ENCODE measurements around the gene INSR.

INSR gene

GRCh38 chr19:7295912-7296536, 1.8 kb upstream of the INSR start:
- no peak for DNase-seq (ENCODE audit: low read depth)

DNA sequence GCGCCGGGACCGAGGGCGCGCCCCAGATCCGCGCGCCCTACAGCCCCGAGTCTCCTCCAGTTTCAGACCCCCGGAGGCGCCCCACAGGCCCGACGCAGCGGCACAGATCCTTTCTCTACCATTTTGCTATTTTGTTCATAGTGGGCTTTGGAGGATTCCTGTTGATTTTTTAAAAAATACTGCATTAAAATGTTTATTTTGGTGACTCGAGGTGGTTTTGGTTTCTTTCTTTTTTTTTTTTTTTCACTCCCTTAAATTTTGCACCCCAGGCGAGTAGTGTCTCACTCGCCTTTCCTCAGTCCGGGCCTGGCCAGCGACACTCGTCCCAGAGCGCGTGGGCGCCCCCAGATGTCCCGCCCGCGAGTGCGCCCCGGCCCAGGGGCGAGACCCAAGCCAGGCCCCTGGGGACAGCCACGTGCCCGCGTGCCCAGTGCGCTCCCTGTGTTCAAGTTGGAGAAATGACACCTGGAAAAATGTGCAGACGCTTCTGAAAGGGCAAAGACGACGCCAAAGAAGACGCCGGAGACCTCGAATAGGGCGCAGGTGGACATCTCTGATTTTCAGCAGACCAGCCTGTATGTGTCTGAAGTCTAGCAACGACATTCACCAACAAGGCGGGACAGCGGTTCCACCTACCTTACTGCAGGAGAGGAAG, 471 bp upstream of the INSR start:
- no peak for DNase-seq (ENCODE audit: low read depth)

DNA sequence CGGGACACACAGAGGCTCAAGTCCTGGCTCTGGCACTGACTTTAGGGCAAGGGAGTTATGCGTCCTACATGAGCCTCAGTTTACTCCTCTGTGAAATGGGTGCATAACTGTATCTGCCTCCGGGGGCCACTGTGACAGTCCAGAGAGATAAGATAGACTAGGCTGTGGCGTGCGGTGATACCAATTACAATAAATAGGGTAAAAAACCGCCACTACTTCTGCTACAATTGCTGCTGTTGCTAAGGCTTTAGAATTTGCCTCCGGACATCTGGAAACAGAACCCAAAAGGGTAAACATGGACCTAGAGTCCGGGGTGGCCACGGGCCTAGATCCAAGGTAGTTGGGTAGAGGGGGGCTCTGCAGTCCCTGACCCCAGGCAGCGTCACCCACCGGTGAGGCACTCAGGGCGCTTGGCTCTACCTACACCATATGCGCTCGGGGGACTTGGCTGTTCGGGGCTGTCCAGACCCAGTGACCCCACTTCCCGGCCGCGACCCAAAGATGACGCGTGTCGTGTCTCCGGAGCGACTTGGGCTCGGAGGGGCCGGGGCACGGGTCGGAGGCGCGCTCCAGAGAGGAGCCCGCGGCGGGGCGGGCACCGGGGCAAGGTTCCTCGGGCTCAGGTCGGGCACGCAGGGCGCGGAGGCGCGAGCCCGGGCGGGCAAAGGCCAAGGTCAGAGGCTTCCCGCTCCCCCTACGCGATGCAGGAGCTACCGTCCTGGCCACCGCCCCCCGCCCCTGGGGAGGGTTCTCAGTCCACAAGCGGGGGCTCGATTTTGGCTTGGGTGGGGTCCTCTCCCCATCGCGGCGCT, 1.1 kb downstream of the INSR start:
- DNase-seq (ENCODE audit: low read depth): no peak

- no peak for DNase-seq (ENCODE audit: low read depth)
Measured at GRCh38 chr19:7292352-7292949, 1.8 kb downstream of the INSR start.

- no peak for DNase-seq (ENCODE audit: low read depth)
Measured at GRCh38 chr19:7288977-7289376, 5.2 kb downstream of the INSR start.

- no peak for DNase-seq (ENCODE audit: low read depth)
Measured at GRCh38 chr19:7288131-7288530, 6.1 kb downstream of the INSR start.

DNA sequence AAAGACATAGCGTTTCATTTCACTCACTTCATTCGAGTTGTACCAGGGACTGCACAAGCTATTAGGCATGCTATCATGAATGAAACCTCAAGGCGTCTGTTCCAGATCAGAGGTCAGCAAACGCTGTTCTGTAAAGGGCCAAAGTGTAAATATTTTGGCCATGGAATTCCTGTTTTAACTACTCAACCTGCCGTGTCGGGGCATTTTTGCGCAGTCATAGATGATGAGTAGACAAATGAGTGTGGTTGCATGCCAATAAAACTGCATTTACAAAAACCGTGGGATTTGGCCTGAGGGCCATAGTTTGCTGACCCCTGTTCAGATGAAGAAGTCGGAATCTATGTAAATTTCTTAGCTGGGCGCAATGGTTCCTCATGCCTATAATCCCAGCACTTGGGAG, 6.5 kb downstream of the INSR start:
- peak; percentile 15 for DNase-seq (ENCODE audit: low read depth)

- DNase-seq (ENCODE audit: low read depth): no peak
Measured at GRCh38 chr19:7280940-7281666, 13.1 kb downstream of the INSR start.

DNA sequence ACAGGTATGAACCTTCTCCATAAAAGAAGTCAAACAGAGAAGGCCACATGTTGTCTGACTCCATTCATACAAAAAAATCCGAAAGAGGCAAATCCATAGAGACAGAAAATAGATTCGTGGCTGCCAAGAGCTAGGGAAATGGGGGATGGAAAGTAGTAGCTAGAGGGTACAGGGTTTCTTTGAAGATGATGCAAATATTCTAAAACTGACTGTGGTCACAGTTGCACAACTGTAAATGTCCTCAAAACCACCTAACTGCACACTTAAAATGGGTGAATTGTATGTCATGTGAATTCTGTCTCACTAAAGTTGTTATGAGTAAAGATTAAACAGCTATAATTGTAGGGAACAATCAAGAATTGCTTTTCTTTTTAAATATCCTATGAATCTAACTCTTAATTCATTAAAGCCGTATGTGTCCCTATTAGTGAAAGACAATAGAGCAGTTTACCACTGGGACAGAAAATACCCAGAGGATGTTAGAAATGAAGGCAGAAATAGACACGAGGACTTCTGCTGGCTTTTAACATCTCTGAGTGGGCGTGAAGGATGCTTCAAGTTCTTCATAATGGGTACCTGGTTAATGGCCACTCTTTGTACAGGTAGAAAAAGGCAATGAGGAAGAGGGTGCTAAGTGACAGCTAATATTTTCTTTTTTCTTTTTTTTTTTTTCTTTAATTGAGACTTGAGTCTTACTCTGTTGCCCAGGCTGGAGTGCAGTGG, 21.2 kb downstream of the INSR start:
- DNase-seq (ENCODE audit: low read depth): peak; percentile 20

- no peak for DNase-seq (ENCODE audit: low read depth)
Measured at GRCh38 chr19:7268705-7269098, 25.5 kb downstream of the INSR start.

GRCh38 chr19:7267792-7268704, 26.2 kb downstream of the INSR start:
- DNase-seq (ENCODE audit: low read depth): peak; percentile 10

DNA sequence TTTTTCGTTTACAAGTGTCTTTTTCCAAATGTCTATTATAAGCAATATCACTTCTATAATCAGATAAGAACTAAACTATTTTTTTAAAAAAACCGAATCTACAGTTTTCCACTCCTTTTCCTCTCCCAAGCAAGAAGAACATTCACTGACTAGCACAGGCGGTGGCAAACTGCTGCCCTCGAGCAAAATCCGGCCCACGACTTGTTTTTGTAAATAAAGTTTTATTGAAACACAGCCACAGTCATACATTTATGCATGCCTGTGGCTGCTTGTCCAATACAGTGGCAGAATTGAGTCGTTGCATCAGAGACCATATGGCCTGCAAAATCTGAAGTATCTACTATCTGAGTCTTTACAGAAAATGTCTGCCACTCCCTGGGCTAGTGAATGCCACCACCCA, 27.4 kb downstream of the INSR start:
- DNase-seq (ENCODE audit: low read depth): no peak

GRCh38 chr19:7265963-7266362, 28.3 kb downstream of the INSR start:
- DNase-seq (ENCODE audit: low read depth): no peak

- no peak for DNase-seq (ENCODE audit: low read depth)
Measured at GRCh38 chr19:7264858-7265257, 29.4 kb downstream of the INSR start.

GRCh38 chr19:7263521-7263920, 30.7 kb downstream of the INSR start:
- no peak for DNase-seq (ENCODE audit: low read depth)

GRCh38 chr19:7263066-7263465, 31.1 kb downstream of the INSR start:
- no peak for DNase-seq (ENCODE audit: low read depth)

GRCh38 chr19:7262470-7262869, 31.7 kb downstream of the INSR start:
- DNase-seq (ENCODE audit: low read depth): no peak

- DNase-seq (ENCODE audit: low read depth): no peak
Measured at GRCh38 chr19:7260161-7260560, 34.1 kb downstream of the INSR start.

GRCh38 chr19:7258840-7259395, 35.3 kb downstream of the INSR start:
- DNase-seq (ENCODE audit: low read depth): no peak

Data from amniotic epithelial cell (primary cell).